ENCODE results near the gene ATP11A. TPM values are rescaled to one million over a fixed set of nuclear protein-coding genes. Genes with fewer than 3 reads are reported as not detected.

Gene ATP11A
- total RNA-seq, 1 experiment from 2014 or later, result 65.3 TPM

DNA sequence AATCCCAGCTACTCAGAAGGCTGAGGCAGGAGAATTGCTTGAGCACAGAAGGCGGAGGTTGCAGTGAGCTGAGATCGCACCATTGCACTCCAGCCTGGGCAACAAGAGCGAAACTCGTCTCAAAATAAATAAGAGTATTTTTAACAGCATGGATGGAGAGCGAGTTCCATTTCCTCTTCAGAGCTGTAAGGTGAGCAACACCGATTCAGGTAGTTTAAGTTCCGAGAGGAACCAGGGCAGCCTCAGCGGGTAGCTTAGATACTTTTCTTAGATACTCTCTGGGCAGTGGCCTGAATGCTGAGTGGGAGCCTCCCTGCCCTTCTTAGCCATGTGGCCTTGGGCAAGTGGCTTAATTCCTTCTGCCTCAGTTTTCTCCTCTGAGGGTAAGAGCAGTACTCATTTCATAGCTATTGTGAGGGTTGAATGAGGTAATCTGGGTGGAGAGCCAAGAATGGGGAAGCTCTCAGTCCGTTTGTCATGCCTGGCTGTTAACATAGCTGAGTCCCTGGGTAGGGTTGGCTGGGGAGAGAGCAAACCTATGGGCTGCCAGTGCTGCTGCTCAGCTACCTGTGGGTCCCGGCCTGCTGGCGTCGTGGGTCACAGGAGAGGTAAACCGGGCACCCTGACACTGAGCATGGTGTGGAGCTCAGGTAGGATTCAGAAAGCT lies 4.1 kb downstream of the ATP11A start:
- H3K27me3 ChIP-seq (ENCODE audit: insufficient read depth, low read length), result no peaks in the 10 kb centered on the region
- H3K56ac ChIP-seq (ENCODE audit: insufficient read length, low read depth, low read length), result no peak overlapping the region
- H3K18ac ChIP-seq (ENCODE audit: insufficient read length, low read depth, low read length), result no peak overlapping the region
- peaks cover 3% of the 10 kb centered on the region for H4K20me1 ChIP-seq (ENCODE audit: control insufficient read depth, insufficient read depth, insufficient read length)
- no peak overlapping the region for H2BK15ac ChIP-seq (ENCODE audit: low read depth, low read length)
- no peaks in the 10 kb centered on the region for H3K9me3 ChIP-seq (ENCODE audit: control insufficient read depth, low read depth, low read length)
- H2BK12ac ChIP-seq (ENCODE audit: insufficient read length, low read depth, low read length), result no peak overlapping the region
- H3K27ac ChIP-seq (ENCODE audit: insufficient read length, low read depth, low read length), result no peak overlapping the region
- H2BK120ac ChIP-seq (ENCODE audit: low read depth, low read length, poor library complexity, severe bottlenecking), result no peak overlapping the region
- Mint-ChIP-seq H3K4me3 (no peak overlapping the region), H3K27ac (peak overlapping the region in 2 of 3 experiments; percentile 21 to 72; a peak in 2 of 7 replicates), H3K9me3 (no peaks in the 10 kb centered on the region), H3K4me1 (peaks cover 44 to 54% of the 10 kb centered on the region in 2 experiments), H3K36me3 (ENCODE audit: insufficient read depth in 1 of 3, low read depth in 3 of 3) (peaks cover 0 to 5% (median 0%) of the 10 kb centered on the region in 3 experiments; a peak in 4 of 7 replicates), H3K27me3 (ENCODE audit: low read depth) (peaks cover 5% of the 10 kb centered on the region)
- no peak overlapping the region for H2BK5ac ChIP-seq (ENCODE audit: insufficient read length, low read length)
- no peak overlapping the region for H3K14ac ChIP-seq (ENCODE audit: insufficient read depth, low read length)
- H4K5ac ChIP-seq (ENCODE audit: insufficient read length, low read depth, low read length), result no peak overlapping the region
- peak; percentile 31 for DNase-seq
- H2AFZ ChIP-seq (ENCODE audit: low read length), result no peak overlapping the region
- TF ChIP-seq, protein P1, sequence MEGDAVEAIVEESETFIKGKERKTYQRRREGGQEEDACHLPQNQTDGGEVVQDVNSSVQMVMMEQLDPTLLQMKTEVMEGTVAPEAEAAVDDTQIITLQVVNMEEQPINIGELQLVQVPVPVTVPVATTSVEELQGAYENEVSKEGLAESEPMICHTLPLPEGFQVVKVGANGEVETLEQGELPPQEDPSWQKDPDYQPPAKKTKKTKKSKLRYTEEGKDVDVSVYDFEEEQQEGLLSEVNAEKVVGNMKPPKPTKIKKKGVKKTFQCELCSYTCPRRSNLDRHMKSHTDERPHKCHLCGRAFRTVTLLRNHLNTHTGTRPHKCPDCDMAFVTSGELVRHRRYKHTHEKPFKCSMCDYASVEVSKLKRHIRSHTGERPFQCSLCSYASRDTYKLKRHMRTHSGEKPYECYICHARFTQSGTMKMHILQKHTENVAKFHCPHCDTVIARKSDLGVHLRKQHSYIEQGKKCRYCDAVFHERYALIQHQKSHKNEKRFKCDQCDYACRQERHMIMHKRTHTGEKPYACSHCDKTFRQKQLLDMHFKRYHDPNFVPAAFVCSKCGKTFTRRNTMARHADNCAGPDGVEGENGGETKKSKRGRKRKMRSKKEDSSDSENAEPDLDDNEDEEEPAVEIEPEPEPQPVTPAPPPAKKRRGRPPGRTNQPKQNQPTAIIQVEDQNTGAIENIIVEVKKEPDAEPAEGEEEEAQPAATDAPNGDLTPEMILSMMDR (conservative IDR thresholded peaks at IDR 0.05), result no peak
- no peak overlapping the region for H3T11ph ChIP-seq (ENCODE audit: low read length)
- H3K79me2 ChIP-seq (ENCODE audit: insufficient read depth, low read length), result peaks cover 15% of the 10 kb centered on the region; the same call in 1 of the 2 replicates
- H3K23me2 ChIP-seq (ENCODE audit: insufficient read length, low read depth, low read length, poor library complexity, severe bottlenecking), result peaks cover 12% of the 10 kb centered on the region
- H2AK5ac ChIP-seq (ENCODE audit: insufficient read length, low read length), result no peak overlapping the region
- H4K8ac ChIP-seq (replicated peaks; ENCODE audit: insufficient read length, low read depth, low read length), result no peak overlapping the region
- H3K23ac ChIP-seq (ENCODE audit: insufficient read length, low read depth, low read length), result no peak overlapping the region
- H3K4me2 ChIP-seq (ENCODE audit: insufficient read depth, insufficient read length, low read length), result no peak overlapping the region
- H4K91ac ChIP-seq (ENCODE audit: insufficient read length, low read depth, low read length), result no peak overlapping the region
- H3K79me1 ChIP-seq (ENCODE audit: insufficient read depth, low read depth, low read length, poor library complexity, severe bottlenecking), result peaks cover 5% of the 10 kb centered on the region
- H3K9ac ChIP-seq (ENCODE audit: extremely low read depth, insufficient read length, low read length), result no peak overlapping the region
- H3K4me1 ChIP-seq (ENCODE audit: insufficient read depth, low read length), result peaks cover 6% of the 10 kb centered on the region; the same call in 1 of the 2 replicates
- H3K4ac ChIP-seq (ENCODE audit: low read depth, low read length), result no peak overlapping the region
- no peak overlapping the region for H2BK20ac ChIP-seq (ENCODE audit: low read depth, low read length, poor library complexity, severe bottlenecking)
- WGBS (ENCODE audit: extremely low coverage, insufficient read length, low lambda C conversion rate), result no CpG with 5 or more reads among the region's 13 CpGs

All from H9 (cell line).